Activated gamma-delta T cell treated with Interleukin-2 at 50 U/mL for 16 hours (primary cell): ENCODE results near the gene EFEMP1.

Source experiments
- DNase-seq: peaks from one replicate; pipeline ENCODE4 v3.0.0-alpha.2; 2020

Gene EFEMP1

DNA sequence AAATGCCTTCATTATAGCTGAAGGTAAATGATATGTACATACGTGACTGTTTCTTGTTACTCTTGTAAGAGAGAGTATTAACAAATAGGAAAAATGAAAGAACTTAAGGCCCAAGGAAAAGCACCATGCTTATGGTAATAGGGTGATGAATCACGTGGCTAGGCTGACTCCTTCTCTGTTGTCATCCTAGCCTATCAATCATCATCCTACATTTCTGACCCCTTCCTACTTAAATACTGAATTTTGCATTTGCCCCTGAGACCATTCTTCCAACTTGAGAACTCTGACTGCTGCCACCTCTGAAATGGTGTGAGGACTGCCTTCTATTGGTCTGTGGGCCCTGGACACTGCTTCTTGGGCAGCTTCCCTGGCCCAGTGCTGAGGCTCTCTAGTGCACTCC, 28.9 kb downstream of the EFEMP1 start:
- no peak for DNase-seq

DNA sequence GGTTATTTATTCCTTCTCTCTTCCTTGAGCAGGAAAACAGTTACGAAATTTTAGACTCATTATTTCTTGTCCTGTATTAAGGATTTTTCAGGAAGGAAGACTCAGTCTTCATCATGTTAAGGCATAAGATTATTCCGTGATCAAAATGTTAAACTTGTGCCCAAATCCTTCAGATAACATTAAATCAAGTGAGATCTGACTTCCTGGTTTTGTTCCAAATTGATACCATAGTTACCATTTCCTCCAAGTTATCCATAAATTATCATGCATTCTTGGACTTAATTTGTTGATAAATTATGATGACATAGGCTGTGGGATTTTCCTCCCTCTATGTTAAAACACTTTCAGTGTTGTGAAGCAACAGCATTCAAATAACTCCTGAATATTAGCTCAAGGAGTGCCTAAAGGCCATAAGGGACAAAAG, 31.9 kb downstream of the EFEMP1 start:
- no peak for DNase-seq

DNA sequence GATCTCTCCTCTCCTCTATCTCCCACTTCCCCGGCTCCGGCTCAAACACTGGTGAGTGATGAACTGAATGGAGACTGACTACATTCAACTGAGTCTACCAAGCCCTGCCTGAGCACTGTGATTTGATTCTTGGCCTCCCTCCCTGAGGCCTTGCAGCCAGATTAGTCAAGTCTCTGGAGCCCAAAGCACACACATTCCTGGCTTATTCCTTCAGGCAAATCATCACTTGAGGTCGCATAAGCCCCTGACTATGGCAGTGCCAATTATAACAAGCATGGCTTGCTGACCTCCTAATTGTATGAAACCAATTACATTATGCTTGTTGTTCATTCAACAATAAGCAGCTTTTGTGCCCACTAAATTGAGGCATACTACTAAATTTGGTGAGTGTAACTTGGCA, 34.6 kb downstream of the EFEMP1 start:
- DNase-seq = no peak

DNA sequence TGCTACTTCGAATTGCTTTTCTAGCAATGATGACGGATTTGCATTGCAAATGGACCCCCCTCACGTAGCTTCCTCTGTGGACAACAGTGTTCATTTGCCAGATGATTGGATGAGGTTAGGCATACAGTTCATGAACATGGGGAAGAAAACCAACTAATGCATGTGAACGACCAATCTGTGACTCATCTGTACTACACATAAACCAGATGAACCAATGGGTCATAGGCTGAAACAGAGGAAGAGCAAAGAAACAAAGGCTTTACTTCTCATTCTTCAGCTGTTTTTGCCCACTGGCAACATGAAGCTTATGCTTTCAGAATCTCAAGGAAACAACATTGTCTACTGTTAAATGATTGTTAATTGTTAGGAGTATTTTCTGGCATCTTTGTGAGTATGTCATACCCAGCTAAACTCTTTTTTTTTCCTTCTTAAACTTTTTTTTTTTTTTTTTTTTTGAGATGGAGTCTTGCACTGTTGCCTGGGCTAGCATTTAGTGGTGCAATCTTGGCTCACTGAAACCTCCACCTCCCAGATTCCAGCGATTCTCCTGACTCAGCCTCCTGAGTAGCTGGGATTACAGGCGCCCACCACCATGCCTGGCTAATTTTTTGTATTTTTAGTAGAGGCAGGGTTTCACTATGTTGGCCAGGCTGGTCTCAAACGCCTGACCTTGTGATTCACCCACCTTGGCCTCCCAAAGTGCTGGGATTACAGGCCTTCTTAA, 35.5 kb downstream of the EFEMP1 start:
- no peak for DNase-seq

DNA sequence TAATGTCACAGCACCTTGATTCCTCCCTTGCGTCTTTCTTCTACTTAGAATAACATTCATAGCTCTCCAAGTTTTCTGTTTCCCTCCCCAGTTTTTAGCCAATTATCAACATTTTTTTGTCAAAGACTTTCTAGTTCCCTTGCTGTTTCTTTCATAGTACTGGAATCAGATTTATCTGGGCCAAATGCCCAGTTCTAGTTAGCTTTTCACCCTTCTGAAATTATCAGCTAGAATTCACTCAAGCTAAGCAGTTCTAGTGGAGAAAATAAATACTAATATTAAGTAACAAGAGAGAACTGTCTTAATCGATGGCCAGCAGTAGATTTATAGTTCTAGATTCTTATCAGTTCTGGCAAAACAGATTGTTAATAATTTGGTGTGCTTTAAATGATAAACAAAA, 36.2 kb downstream of the EFEMP1 start:
- DNase-seq = no peak

DNA sequence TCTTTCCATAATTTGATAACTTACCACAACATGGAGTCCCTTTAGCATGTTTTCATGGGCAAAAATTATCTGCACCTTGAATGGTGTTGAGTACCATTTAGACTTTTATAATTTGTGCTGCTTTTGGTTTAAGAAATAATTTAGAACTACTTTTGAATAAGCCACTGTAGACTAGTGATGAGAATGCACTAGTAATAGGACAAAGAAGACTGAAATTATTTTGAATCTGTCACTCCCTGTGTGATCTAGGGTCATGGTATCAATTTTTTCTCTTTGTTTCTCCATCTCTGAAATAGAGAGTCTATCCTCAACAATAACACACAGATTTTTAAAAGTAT, 37.7 kb downstream of the EFEMP1 start:
- DNase-seq = no peak

DNA sequence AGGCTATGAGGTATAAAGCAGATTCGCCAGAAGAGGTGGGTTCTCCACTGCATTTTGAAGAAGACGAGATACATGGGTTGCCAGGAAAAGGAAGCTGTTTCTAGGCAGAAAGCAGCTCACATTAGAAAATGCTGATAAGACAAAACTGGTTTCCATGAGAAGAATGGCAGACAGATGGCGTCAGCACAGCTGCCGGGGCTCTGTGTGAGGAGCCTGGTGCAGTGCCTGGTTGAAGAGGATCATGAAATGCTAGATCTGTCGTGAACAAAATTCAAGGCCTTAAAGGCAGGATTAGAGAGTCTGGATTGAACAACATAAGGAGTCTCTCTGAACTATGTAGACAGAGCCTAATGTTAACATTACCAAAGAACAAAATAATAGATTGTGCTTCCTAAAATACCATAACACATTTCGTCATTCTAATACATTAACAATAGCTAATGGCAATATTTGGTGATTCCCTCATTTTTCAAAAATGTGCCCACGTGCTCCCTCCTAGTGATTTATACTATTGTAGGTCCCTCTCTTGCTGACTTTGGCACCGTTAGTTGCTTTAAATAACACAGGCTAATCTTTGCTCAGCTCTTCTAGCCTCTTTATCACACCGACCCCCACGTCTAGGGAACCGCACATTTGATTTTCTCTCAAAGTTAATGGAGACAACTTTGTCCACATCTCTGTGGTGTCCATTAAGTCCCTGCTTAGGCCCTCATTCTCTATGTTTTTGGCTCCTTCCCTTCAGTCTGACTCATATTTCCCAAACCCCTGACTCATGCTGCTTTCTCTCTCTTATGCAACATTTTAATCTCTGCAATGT, 38.2 kb downstream of the EFEMP1 start:
- DNase-seq = no peak

DNA sequence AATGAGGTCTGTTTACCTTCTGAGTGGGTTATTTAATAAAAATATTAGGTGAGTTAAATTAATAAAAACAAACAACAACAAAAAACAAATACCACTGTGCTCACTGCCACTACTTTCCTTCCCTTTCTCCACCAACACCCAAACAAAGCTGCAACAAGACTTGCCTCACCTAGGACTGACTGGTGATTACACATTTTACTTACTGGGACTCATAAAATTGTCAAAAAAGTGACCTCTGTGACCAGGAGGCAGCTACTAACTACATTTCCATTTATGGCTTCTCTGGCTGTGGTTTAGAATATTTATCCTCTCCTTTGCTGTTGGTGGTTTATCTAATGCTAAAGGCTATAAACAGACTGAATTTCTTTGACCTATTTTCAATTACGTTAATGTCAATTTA, 39.8 kb downstream of the EFEMP1 start:
- no peak for DNase-seq

DNA sequence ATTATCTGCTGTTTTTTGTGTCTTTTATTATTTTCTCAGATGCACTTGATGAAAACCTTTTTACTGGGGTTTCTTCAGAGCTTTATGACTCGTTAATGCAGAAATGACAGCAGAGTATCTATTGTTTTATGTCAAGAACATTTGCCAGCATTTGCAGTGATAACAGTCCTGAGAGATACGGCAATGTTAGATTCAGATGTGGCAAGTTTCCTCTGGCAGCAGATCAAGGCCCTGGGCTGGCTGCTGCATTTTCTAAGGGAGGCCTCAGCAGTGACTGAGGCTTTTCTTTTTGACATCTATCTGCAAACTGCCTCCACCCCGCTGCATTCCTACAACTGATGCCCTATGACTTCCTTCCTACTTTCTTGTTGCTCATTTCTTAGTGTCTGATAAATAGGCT, 40.2 kb downstream of the EFEMP1 start:
- DNase-seq = no peak

DNA sequence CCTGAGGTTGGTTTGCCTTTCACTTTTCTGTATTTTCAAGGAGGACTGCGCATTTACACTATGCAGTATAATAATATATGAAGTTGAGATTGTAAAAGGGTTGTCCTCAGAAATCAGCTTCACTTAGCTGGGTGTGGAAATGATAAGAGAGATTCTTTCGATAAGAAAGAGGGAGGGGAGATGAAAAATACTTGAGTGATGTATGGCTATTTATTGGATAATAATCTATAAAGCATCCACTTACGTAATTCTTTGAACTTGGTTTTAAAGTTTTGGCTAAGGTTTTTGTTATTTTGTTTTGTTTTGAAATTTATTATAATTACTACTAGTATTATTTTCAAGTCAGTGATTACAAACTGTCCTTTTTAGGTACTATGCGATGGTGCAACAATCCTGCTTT, 40.6 kb downstream of the EFEMP1 start:
- DNase-seq = no peak

DNA sequence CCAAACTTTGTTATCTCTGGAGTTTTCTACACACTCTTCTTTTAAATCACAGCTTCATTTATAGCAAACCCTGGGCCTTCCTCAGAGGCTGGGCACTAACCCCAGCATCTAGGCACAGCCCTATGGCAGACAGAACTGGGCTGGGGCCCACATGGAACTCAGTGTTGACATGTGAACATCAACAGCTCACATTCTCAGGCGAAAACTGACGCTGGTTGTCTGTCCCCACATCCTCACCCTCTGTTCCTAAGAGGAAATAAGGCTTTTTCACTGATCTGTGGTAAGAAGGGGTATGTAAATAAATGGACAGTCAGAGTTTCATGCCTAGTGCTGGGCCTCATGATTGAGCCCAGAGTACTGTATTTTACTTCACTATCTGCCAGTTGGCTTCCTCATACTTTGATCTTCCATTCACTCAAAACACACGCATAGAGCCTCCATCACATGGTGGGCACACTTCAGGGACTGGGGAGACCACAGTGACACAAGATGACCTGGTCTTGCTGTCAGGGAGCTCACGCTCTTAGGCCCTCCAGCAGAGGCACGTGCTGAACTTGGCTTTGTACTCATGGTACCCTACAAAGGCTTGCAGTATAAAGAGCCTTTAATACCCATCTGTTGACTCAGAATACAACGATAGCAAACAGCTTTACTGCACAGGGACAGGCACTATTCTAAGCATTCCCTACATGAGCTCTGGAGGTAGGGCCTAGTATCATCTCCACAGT, 43.0 kb downstream of the EFEMP1 start:
- DNase-seq = no peak

DNA sequence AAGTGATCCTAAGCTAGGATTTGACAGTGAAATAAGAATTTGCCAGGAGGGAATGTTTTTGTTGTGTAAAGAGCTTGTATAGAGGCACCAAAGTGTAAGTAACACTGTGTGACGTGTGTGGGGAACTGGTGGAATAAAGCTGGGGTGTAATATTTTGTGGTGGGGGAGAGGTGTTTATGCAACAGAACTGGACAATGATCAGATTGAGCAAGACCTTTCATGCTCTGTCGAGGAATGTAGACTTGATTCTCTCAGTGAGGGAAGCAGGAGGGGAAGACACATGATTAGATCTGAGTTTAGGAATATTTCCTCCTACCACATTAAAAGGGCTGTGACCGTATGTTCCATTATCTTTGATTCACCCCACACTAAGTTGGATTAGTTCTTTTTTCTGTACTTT, 43.6 kb downstream of the EFEMP1 start:
- DNase-seq = no peak

DNA sequence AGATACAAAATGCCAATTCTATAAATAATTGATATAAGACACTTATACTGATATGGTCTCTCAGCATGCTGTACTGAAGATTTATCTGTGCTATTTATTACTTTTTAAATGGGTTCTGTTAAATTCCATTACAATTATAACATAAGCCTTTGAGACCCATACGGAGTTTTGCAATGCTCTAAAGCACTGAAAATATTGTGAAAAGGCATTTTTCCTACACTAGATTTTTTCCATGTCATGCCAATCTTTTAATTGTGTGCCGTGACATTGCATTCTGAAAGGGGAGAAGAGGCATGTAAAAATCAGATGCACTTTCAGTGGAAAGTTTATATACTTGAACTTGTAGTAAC, 46.5 kb downstream of the EFEMP1 start:
- no peak for DNase-seq

DNA sequence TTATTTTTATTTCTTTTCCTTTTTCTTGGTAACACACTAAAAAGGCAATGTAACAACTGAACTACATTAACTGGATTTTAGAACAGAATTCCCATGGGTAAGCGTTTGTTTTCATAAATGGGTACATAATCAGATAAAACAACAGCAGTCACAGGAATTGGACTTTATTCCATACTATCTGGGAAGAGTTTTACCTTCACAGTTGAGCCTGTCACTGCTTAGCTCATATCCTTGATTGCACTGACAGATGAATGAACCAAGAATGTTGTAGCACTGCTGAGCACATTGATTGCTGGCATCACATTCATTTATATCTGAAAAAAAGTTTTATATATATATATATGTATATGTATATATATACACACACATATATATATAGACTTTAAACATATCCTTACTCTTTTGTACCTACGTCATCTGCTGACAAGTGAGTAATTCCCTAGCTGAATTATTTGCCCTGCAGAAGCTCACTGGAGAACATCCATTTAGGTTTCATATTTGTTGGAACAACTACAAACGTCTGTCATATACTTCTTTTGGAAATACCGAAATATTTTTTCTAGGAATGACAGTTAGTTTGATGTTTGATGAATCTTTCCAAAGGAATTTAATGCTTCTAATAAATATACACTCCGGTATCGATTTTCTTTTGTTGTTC, 47.0 kb downstream of the EFEMP1 start:
- DNase-seq = no peak

DNA sequence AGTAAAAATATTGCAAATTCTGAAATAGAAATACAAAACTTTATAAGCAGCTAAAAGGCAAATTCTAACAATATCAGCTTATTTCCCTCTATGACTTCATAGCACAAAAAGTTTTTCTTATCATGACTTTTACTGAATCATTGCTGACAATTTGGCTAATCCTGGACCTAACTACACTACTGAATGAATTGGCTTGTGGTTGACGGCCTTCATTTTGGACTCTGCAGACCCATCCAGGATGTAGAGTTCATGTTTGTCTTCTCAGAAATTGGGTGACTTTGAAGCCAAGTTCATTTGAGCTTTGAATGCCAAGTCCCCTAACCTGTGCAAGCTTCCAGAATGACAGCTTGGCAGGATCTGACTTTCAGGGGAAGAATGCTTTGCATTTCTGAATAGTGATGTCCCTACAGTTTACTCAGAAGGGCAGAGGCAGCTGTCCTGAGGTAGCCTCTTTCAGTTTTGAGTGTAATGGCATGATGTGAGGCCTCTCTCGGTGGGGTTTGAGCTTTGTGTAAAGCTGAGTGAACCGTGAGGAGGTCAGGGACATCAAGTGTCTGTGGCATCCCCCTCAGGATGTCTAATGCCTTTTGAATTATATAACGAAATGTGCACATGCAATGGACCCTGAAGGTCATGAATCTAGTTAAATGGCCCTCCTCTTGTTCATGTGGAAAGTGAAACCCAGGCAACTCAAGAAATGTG, 48.0 kb downstream of the EFEMP1 start:
- no peak for DNase-seq

DNA sequence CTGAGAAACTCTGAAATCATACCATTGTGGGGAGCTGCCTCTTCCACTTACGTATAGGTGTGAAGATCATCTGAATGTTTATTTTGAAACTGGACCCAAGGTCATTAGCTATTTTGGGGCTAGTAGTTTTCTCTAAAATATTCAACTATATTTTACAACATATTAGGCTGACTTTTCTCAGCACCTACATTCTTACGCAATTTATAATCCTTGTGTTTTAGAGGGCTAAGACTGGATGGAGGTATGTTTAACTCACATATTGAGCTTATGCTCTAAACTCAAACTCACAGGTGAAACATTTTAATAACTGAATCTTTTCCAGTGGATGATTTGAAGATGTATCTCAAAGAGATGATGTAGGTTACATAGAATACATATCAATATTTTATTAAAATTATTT, 49.2 kb downstream of the EFEMP1 start:
- no peak for DNase-seq

DNA sequence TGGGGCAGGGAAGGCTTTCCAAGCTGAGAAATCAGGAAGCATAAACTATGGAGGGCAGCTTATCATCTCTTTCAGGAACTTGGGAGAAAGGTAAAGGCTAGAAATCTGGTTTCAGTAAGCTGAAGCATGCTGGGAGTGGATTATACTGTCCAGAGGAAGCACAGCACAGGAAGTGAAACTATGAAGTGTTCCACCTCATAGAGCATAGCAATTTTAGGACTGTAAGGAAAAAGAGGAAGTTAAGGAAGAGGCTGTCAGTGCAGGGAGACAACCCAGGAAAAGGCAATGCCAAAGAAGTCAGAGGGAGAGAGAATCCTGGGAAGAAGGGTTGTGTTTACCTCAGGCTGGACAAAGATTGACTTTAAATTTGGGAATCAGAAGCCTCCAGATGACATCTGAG, 51.9 kb downstream of the EFEMP1 start:
- no peak for DNase-seq

DNA sequence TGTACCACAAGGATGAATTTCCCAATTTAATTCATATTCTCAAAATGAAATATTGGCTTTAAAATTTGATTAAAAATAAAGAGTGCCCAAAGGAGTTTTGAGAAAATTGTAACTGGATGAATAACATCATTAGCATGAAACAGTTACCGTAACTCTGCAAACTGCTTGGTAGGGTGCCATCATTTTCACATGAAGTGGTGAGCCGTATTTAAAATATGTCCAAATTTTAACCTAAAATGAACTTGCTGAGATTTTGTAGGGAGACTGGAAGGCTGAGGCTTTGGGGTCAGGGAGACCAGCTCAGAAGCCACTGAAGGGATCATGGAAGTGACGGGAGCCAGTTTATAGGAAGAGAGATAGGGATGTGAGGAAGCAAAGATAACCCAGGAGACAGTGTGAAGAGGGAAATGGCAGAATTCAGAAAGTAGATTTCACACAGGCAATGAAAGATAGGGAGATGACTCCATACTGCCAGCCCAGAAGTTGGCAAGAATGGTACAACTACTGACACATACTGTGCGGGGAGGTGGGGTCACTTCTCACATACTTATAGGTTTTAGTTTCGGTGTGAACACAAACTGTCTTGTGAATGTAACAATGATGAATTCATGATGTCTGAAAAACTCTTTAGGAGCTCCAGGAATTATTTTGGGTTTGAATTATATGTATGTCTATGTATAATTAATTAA, 53.8 kb downstream of the EFEMP1 start:
- DNase-seq = no peak

DNA sequence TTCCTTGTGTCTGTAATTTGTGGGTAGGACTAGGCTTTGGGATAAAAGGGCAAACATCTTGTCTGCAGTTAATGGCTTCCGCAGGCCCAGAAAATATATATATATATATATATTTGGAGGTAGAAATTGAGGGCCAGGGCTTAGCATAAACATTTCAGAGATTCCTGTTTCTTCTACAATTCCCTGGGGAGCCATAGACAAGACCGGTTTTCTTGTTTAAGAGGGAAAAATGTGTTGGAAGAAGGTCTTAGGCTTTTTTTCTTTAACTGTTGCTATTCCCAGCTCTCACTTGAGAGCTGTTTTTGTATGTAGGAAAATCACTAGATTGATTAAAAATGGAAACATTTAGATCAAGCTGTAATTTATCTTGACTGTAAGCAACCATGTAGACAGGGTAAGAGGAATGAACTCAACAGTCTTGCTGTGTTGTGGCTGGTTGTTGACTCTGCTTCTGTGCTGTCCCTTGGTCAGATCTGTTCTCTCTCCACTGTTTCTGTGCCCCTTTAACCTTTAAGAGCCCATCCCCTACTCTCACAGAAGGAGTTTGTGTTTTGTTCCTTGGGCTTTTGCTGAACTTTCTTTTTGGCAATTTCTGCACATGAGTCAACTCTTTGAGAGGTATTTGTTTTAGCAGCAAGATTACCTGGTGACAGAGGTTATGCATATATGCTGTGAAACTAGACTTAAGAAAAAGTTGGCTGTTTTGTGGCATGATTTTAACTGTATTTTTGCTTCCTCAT, 58.3 kb downstream of the EFEMP1 start:
- no peak for DNase-seq

DNA sequence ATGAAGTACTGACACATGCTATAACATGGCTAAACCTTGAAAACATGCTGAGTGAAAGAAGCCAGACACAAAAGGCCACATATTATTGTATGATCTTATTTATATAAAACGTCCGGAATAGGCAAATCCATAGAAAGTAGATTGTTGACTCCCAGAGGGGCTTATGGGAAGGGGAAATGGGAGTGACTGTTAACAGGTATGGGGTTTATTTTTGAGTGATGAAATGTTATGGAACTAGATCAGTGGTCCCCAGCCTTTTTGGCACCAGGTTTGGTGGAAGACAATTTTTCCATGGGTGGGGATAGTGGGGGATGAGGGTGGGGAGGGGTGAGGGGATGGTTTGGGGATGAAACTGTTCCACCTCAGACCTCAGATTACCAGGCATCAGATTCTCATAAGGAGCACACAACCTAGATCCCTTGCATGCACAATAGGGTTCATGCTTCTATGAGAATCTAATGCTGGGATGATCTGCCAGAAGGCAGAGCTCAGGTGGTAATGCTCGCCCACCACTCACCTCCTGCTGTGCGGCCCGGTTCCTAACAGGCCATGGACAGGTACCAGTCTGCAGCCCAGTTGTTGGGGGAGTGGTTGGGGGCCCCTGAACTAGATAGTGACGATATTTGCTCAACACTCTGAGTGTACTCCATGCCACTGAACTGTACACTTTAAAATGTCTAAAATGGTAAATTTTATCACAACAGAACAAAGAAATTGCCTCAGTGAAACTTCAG, 59.1 kb downstream of the EFEMP1 start:
- DNase-seq = no peak
